OCI-LY3 (cell line): ENCODE measurements around the gene ZFAND4.

ENCODE experiments used
- H2AFZ ChIP-seq: fragments of 200-600, 300-600 bp; shearing (Covaris generic); 2 replicates; pipeline ENCODE4 v1.6.0; 2014; ENCODE audit warnings: antibody characterized with exemption, low read depth, low read length
- H3K27ac ChIP-seq: fragments of 200-600, 300-600 bp; sonication (generic); 2 replicates; pipeline ENCODE4 v1.5.1; 2014; ENCODE audit warnings: mild to moderate bottlenecking, low read length, moderate library complexity, mixed read lengths
- H3K27me3 ChIP-seq: fragments of 200-600, 300-600 bp; sonication (generic); 2 replicates; pipeline ENCODE4 v1.6.1; 2014; ENCODE audit warnings: low read depth, low read length, mixed read lengths
- H3K36me3 ChIP-seq: fragments of 200-600, 300-600 bp; sonication (generic); replicated peaks from 2 replicates; pipeline ENCODE3; 2014; ENCODE audit warnings: low read depth, low read length, mixed read lengths
- H3K4me1 ChIP-seq: fragments of 300-600, 200-600 bp; sonication (generic); 2 replicates; pipeline ENCODE4 v1.6.1; 2014; ENCODE audit warnings: low read length, mixed read lengths
- H3K4me2 ChIP-seq: fragments of 200-600, 300-600 bp; sonication (generic); 2 replicates; pipeline ENCODE4 v1.6.1; 2014; ENCODE audit warnings: low read length, mixed read lengths
- H3K4me3 ChIP-seq: fragments of 300-600, 200-600 bp; sonication (generic); 2 replicates; pipeline ENCODE4 v1.5.1; 2014; ENCODE audit warnings: antibody characterized with exemption, mild to moderate bottlenecking, low read length, moderate library complexity
- H3K79me2 ChIP-seq: fragments of 300-600, 200-600 bp; shearing (Covaris generic); 2 replicates; pipeline ENCODE4 v1.6.1; 2014; ENCODE audit warnings: mild to moderate bottlenecking, low read length, mixed read lengths
- H3K9ac ChIP-seq: fragments of 300-600, 200-600 bp; shearing (Covaris generic); 2 replicates; pipeline ENCODE4 v1.6.0; 2014; ENCODE audit warnings: mild to moderate bottlenecking, low read length, moderate library complexity
- H3K9me3 ChIP-seq: fragments of 200-600, 300-600 bp; shearing (Covaris generic); 2 replicates; pipeline ENCODE4 v1.6.1; 2014; ENCODE audit warnings: low read length, mixed read lengths; ENCODE audit not compliant: insufficient read depth
- H4K20me1 ChIP-seq: fragments of 200-600, 300-600 bp; sonication (generic); 2 replicates; pipeline ENCODE4 v1.6.1; 2016; ENCODE audit warnings: low read length, mixed read lengths; ENCODE audit not compliant: insufficient read depth
- EZH2phosphoT487 ChIP-seq: fragments of 200-600 bp; shearing (Covaris generic); IDR thresholded peaks from 2 replicates; pipeline ENCODE4 v1.6.1; 2018; ENCODE audit warnings: antibody characterized with exemption, mixed run types, low read depth

ZFAND4 gene

DNA sequence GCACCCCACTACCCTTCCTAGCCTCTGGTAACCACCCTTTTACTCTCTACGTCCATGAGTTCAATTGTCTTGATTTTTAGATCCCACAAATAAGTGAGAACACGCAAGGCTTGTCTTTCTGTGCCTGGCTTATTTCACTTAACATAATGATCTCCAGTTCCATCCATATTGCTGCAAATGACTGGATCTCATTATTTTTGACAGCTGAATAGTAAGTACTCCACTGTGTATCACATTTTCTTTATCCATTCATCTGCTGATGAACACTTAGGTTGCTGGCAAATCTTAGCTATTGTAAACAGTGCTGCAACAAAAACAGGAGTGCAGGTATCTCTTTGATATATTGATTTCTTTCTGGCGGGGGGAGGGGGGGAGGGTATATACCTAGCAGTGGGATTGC, 106.2 kb downstream of the ZFAND4 start:
- H3K4me1 ChIP-seq = no peaks in the 10 kb centered on the region
- no peaks in the 10 kb centered on the region for H3K27me3 ChIP-seq
- H4K20me1 ChIP-seq = no peaks in the 10 kb centered on the region
- H3K4me3 ChIP-seq = no peak overlapping the region
- no peak overlapping the region for H3K4me2 ChIP-seq
- H3K79me2 ChIP-seq = no peaks in the 10 kb centered on the region
- no peak overlapping the region for H2AFZ ChIP-seq
- no peak for TF ChIP-seq EZH2phosphoT487
- no peaks in the 10 kb centered on the region for H3K9me3 ChIP-seq
- no peak overlapping the region for H3K27ac ChIP-seq
- no peaks in the 10 kb centered on the region for H3K36me3 ChIP-seq
- H3K9ac ChIP-seq = no peak overlapping the region
